Esophagus squamous epithelium (tissue), 5 donors: ENCODE data around the gene NAA10. TPM values are rescaled to one million over a fixed set of nuclear protein-coding genes. Genes with fewer than 3 reads are reported as not detected.

ENCODE experiments used
- DNase-seq: peaks from one replicate; lab custom pipeline; 2025; lab: John Stamatoyannopoulos, UW
- H3K27ac ChIP-seq, 4 donors: fragments of 200-600 bp; sonication (generic); one replicate each; pipeline ENCODE4 v1.5.1; 2016 to 2019; ENCODE audit warnings: mild to moderate bottlenecking in 1 of 4
- H3K27me3 ChIP-seq, 4 donors: fragments of 200-600 bp; sonication (generic); 1 replicate in 3 of 4; 2 replicates in 1 of 4; pipeline versions ENCODE4 v1.5.1 to v1.6.0; 2017 to 2021; ENCODE audit warnings: antibody characterized with exemption in 1 of 4
- H3K36me3 ChIP-seq, 3 donors: fragments of 200-600 bp; sonication (generic); one replicate each; pipeline ENCODE4 v1.5.1; 2016 to 2019
- H3K4me1 ChIP-seq, 3 donors: fragments of 200-600 bp; sonication (generic); one replicate each; pipeline ENCODE4 v1.5.1; 2017 to 2019
- H3K4me3 ChIP-seq, 4 donors: fragments of 200-600 bp; sonication (generic); 1 replicate in 3 of 4; 2 replicates in 1 of 4; pipeline ENCODE4 v1.5.1; 2016 to 2019; ENCODE audit warnings: mild to moderate bottlenecking in 2 of 4, moderate library complexity in 1 of 4
- H3K9me3 ChIP-seq, 3 donors: fragments of 200-600 bp; sonication (generic); one replicate each; pipeline ENCODE4 v1.5.1; 2016 to 2019
- POLR2A ChIP-seq, 4 donors: fragments of 450-650 bp; IDR thresholded peaks; one replicate each; pipeline ENCODE4 v1.6.1; 2017; ENCODE audit warnings: antibody characterized with exemption in 4 of 4, mild to moderate bottlenecking in 4 of 4, moderate library complexity in 3 of 4
- WGBS, 2 donors: methylation state at CpG; one replicate each; pipeline ENCODE4 v1.1.5; 2018; 5-methylcytosine and 5-hydroxymethylcytosine counted together
- intact Hi-C: fragments of 100-400 bp; cut with DNase I; formaldehyde crosslinking; loops from one replicate; pipeline ENCODE4 v1.15.0; 2022
- total RNA-seq, 4 donors: library from RNA; depleted of rRNA; stranded (reverse); fragments of >200 nt; gene quantifications; one replicate each; pipeline ENCODE4 v1.1.0, GENCODE V29; 2016
- TF ChIP-seq, protein P1 (sequence below), 6 experiments: fragments of 450-650 bp in 4 of 6; fragments of 200-600 bp in 2 of 6; sonication (generic) in 2 of 6; IDR thresholded peaks; one replicate each; pipeline ENCODE4 v1.5.1; 2016 to 2019; ENCODE audit warnings: antibody characterized with exemption in 6 of 6, mild to moderate bottlenecking in 4 of 6, moderate library complexity in 4 of 6
- donor health status: DM: yes; HTN: yes; CAD: no.

Gene NAA10
- total RNA-seq, 4 donors from 2014 or later = 42.5 to 92.5 (median 87.6) TPM

DNA sequence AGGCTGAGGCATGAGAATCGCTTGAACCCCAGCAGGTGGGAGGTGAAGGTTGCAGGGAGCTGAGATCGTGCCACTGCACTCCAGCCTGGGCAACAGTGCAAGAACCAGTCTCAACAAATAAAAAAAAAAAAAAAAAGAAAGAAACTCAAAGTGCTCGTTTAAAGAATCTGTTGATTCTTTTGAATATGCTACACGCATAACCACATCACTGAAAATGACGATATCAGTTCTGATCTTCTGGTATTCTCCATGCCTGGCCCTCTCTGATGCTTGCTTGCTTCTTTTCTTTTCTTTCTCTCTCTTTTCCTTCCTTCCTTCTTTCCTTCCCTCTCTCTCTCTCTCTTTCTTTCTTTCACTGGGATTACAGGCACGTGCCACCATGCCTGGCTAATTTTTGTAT is 23.0 kb downstream of the NAA10 start:
- H3K4me3 ChIP-seq = no peak overlapping the region
- H3K36me3 ChIP-seq = no peaks in the 10 kb centered on the region
- H3K27me3 ChIP-seq = no peaks in the 10 kb centered on the region
- intact Hi-C loops = no loop called here
- WGBS, 2 donors = 73 to 79% methylated on average over 5 to 6 of the region's 6 CpGs
- no peaks in the 10 kb centered on the region for H3K9me3 ChIP-seq
- TF ChIP-seq, protein P1, sequence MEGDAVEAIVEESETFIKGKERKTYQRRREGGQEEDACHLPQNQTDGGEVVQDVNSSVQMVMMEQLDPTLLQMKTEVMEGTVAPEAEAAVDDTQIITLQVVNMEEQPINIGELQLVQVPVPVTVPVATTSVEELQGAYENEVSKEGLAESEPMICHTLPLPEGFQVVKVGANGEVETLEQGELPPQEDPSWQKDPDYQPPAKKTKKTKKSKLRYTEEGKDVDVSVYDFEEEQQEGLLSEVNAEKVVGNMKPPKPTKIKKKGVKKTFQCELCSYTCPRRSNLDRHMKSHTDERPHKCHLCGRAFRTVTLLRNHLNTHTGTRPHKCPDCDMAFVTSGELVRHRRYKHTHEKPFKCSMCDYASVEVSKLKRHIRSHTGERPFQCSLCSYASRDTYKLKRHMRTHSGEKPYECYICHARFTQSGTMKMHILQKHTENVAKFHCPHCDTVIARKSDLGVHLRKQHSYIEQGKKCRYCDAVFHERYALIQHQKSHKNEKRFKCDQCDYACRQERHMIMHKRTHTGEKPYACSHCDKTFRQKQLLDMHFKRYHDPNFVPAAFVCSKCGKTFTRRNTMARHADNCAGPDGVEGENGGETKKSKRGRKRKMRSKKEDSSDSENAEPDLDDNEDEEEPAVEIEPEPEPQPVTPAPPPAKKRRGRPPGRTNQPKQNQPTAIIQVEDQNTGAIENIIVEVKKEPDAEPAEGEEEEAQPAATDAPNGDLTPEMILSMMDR (IDR thresholded peaks at IDR 0.05) = no peak
- H3K4me1 ChIP-seq = no peaks in the 10 kb centered on the region
- DNase-seq = no peak
- H3K27ac ChIP-seq = no peak overlapping the region

DNA sequence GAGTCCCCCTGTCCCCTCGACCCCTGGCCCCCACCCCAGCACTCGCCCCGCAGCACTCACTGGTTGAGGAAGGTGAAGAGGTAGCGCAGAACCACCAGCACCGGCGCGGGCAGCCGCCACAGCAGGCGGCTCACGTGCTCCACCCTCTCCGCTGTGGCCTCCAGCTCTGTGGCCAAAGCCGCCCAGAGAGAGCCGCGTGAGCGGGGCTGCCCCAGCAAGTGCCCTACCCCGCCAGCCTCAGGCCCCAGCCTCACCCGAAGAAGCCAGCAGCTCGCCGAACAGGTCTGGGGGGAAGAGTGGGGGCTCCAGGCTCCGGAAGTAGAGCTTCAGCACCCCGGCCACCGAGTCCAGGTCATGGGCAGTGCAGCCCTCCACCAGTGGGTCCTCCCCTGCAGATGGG is 24.4 kb downstream of the NAA10 start:
- WGBS, 2 donors = no CpG with 5 or more reads among the region's 22 CpGs
- TF ChIP-seq, protein P1 (IDR thresholded peaks at IDR 0.05) = no peak
- TF ChIP-seq POLR2A (IDR thresholded peaks at IDR 0.05) = no peak
- no peaks in the 10 kb centered on the region for H3K27me3 ChIP-seq
- no peak overlapping the region for H3K4me3 ChIP-seq
- no peak overlapping the region for H3K27ac ChIP-seq
- intact Hi-C loops = no loop called here
- no peaks in the 10 kb centered on the region for H3K36me3 ChIP-seq
- DNase-seq = no peak
- H3K9me3 ChIP-seq = no peaks in the 10 kb centered on the region
- H3K4me1 ChIP-seq = no peaks in the 10 kb centered on the region

DNA sequence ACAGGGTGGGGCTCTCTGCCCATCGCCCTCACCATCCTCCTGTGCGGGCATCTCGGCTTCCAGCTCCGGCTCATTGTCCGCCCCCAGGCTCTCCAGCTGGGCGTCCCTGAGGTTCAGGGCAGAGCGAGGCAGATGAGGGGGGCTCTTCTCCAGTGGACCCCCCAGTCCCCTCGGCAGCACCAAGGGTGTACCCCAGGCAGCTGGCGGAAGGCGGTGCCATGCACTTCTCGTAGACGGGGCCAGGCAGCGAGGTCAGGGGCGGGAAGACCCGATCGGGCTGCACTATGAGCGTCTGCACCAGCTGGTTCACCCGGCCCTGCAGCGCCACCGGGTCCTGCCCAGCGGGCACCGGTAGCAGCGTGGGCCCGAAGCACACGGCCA is 24.9 kb downstream of the NAA10 start:
- H3K36me3 ChIP-seq = no peaks in the 10 kb centered on the region
- TF ChIP-seq POLR2A (IDR thresholded peaks at IDR 0.05) = no peak
- TF ChIP-seq, protein P1 (IDR thresholded peaks at IDR 0.05) = no peak
- intact Hi-C loops = no loop called here
- H3K9me3 ChIP-seq = no peaks in the 10 kb centered on the region
- H3K27me3 ChIP-seq = no peaks in the 10 kb centered on the region
- 87% methylated on average over 3 of the region's 25 CpGs; no CpG with 5 or more reads in 1 of the 2 donors for WGBS, 2 donors
- no peak for DNase-seq
- no peak overlapping the region for H3K4me3 ChIP-seq
- no peak overlapping the region for H3K27ac ChIP-seq
- H3K4me1 ChIP-seq = peaks cover 0 to under 1% (median 0%) of the 10 kb centered on the region in 3 donors

DNA sequence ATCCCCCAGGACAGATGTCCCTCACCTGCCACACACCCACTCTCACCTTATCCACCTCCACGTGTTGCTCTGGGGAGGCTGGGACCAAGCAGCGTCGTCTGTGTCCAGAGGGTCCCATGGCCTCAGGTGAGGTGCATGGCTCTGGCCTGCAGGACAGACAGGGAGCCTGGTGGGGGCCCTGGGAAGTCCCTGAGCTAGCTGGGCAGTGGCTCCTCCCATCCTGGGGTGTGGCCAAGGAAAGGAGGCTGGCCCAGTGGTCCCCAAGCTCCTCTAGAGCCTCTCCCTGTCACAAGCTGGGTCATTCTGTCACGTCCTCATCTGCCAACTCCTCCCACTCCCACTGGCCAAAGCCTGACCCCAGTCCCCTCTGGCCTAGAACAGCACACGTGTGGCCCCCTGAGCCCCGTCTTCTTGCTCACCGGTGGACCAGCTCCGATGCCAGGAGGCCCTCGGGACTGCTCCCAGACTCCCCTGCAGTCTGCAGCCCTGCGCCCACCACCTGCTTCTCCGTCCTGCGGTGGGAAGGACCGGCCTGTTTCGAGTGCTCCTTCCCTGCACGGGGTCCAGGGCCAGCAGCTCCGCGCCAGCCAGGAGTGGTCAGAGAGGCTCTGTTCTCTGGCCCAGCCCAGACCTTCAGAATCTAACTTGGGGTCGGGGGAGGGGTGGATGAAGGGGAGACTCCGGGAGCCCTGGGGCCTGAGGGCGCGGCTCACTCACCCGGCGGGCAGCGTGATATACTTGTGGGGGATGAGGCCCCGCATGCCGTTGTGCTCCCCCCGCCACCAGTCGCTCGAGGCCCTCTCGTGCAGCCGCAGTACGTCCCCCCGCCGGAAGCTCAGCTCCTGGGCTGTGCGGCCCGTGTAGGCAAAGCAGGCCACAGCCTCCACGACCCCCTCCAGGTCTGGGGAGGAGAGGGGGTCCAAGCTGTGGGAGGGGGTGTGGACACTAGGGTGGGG is 25.5 kb downstream of the NAA10 start:
- no peak overlapping the region for H3K27ac ChIP-seq
- intact Hi-C loops = no loop called here
- no peaks in the 10 kb centered on the region for H3K36me3 ChIP-seq
- TF ChIP-seq, protein P1 (IDR thresholded peaks at IDR 0.05) = no peak
- TF ChIP-seq POLR2A (IDR thresholded peaks at IDR 0.05) = no peak
- no peaks in the 10 kb centered on the region for H3K9me3 ChIP-seq
- H3K27me3 ChIP-seq = no peaks in the 10 kb centered on the region
- DNase-seq = no peak
- WGBS, 2 donors = no CpG with 5 or more reads among the region's 37 CpGs
- peaks cover 0 to 7% (median 0%) of the 10 kb centered on the region in 3 donors for H3K4me1 ChIP-seq
- no peak overlapping the region for H3K4me3 ChIP-seq

DNA sequence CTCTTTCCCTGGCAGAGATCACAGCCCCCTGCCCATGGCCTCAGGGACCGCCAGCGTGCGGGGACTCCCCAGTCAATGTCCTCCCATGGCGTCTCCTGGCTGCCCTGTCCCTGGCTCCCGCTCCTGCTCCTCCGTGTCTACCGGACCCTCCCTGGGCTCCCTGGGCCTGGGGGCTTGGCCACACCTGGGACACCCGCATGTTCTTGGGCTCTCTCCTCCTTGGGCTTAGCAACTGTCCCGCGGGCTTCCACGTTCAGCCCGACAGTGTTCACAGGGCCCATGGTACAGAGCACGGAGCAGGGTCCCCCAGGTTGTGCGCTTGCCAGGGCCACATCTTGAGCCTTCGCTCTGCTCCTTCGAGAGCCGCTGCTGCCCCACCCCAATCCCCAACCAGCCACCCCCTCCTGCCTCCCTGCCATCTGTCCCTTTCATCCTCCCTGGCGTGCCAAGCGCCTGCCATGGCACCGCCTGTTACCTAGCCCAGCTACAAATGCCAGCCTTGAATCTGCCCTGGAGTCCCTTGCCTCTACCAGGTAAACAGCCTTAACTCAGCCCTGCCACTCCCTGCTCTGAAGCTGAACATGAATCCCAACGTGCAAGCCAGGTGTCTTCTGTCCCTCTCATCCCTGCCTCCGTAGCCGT is 26.5 kb downstream of the NAA10 start:
- DNase-seq = no peak
- 83 to 93% methylated on average over 7 of the region's 23 CpGs for WGBS, 2 donors
- Histone ChIP-seq H3K4me1 (peaks cover 0 to 16% (median 0%) of the 10 kb centered on the region in 3 donors), H3K9me3 (no peaks in the 10 kb centered on the region), H3K27ac (no peak overlapping the region), H3K36me3 (no peaks in the 10 kb centered on the region), H3K4me3 (no peak overlapping the region), H3K27me3 (no peaks in the 10 kb centered on the region)
- intact Hi-C loops = no loop called here
- TF ChIP-seq, protein P1 (IDR thresholded peaks at IDR 0.05) = no peak
- no peak for TF ChIP-seq POLR2A (IDR thresholded peaks at IDR 0.05)
